Measurements from ENCODE around the gene CLDN10.

Gene CLDN10

GRCh38 chr13:95603887-95604555 is 51.5 kb downstream of the CLDN10 start:
- DNase-seq = no peak

GRCh38 chr13:95604556-95604915 is 52.0 kb downstream of the CLDN10 start:
- no peak for DNase-seq

GRCh38 chr13:95605448-95606125 is 53.1 kb downstream of the CLDN10 start:
- DNase-seq = no peak

DNA sequence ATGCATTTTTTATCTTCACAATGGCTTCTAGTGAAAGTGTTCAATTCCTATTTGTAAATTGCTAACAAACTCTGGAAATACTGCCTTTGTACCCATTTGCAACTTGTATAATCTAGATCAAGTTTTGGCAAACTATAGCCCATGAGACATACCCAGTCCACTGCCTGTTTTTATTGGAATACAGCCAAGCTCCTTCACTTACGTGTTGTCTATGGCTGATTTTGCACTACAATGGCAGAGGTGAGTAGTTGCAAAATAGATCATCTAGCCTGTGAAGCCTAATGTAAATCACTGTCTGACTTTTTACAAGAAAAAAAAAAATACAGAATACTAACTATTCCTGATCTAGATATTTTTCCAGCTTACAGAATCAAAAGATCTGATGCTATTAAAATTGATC is 54.8 kb downstream of the CLDN10 start:
- no peak for DNase-seq

GRCh38 chr13:95608640-95609323 is 56.3 kb downstream of the CLDN10 start:
- DNase-seq = no peak

GRCh38 chr13:95614641-95615245 is 62.2 kb downstream of the CLDN10 start:
- DNase-seq = no peak

GRCh38 chr13:95615539-95615938 is 63.0 kb downstream of the CLDN10 start:
- DNase-seq = no peak

GRCh38 chr13:95620030-95620824 is 67.7 kb downstream of the CLDN10 start:
- DNase-seq = no peak

- DNase-seq = no peak
Measured at GRCh38 chr13:95620825-95621498, 68.4 kb downstream of the CLDN10 start.

DNA sequence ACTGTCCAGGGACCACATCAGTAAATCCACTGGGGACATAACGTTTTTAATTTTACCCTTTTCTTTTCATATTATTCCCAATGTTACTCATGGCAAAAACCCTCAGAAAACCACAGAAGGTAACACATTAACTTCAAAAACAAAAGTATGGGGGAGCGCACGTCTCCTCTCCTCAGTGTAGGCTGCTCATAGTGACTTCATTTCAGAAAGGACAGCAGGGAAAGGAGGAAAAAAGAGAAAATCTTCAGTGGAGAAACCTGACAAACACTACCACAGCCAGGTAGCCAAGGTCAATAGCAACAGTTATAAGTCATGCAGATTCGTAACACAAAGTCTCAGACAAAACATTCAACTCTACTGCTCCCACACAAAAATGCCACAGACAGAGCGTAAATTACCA is 70.6 kb downstream of the CLDN10 start:
- DNase-seq = no peak

GRCh38 chr13:95624020-95624419 is 71.5 kb downstream of the CLDN10 start:
- peak; percentile 22 for DNase-seq

- DNase-seq = no peak
Measured at GRCh38 chr13:95626768-95627167, 74.2 kb downstream of the CLDN10 start.

- DNase-seq = no peak
Measured at GRCh38 chr13:95627590-95627989, 75.1 kb downstream of the CLDN10 start.

- DNase-seq = no peak
Measured at GRCh38 chr13:95628488-95628887, 76.0 kb downstream of the CLDN10 start.

GRCh38 chr13:95629071-95629470 is 76.6 kb downstream of the CLDN10 start:
- no peak for DNase-seq

Measured in NCI-H526 treated with DMSO at 0.1 percent for 48 hours (cell line).